GM18868 (cell line): ENCODE data around the gene CELSR1.
"Not testable (repeated sequence)": the region's sequence is repeated elsewhere in the genome, so short reads cannot be mapped to it uniquely, and the experiment has no call there.

Experiments used
- ATAC-seq: cut with Tn5 transposase; IDR thresholded peaks from one replicate; pipeline ENCODE4 v1.9.1; 2021; ENCODE audit warnings: mild to moderate bottlenecking, moderate library complexity; ENCODE audit not compliant: unreplicated experiment

Gene CELSR1

GRCh38 chr22:46533070-46533833 is 4.2 kb downstream of the CELSR1 start:
- ATAC-seq: no peak

GRCh38 chr22:46532416-46532815 is 5.0 kb downstream of the CELSR1 start:
- ATAC-seq: no peak

DNA sequence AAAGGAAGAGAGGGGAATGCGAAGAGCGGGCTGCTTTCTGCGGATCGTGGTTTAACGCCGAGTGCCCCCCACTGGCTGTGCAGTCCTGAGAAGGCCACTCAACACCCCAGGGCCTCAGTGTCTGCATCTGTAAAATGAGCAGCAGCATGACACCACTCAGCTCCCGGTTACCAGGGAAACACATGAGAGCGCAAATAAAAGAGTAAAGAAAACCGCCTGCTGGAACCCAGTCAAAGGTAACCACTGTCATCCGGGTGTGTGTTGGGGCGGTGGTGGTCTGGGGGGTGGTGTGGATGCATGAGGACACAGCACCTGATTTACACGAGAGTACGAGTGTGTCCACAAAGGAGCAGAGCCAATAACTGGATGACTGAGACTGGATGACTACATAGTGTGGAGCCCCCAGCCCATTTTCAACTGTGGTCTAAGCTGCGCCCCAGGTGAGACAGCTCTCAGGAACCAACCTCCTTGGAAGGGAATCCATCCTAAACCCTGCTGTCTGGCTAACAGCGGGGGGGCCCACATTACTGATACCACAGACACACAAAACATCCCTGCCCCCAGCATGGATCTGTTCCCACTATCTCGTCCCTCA is 5.7 kb downstream of the CELSR1 start:
- ATAC-seq: no peak

- no peak for ATAC-seq
These were observed 9.3 kb downstream of the CELSR1 start for GRCh38 chr22:46528121-46528610.

GRCh38 chr22:46526244-46526839 is 11.1 kb downstream of the CELSR1 start:
- ATAC-seq: no peak

DNA sequence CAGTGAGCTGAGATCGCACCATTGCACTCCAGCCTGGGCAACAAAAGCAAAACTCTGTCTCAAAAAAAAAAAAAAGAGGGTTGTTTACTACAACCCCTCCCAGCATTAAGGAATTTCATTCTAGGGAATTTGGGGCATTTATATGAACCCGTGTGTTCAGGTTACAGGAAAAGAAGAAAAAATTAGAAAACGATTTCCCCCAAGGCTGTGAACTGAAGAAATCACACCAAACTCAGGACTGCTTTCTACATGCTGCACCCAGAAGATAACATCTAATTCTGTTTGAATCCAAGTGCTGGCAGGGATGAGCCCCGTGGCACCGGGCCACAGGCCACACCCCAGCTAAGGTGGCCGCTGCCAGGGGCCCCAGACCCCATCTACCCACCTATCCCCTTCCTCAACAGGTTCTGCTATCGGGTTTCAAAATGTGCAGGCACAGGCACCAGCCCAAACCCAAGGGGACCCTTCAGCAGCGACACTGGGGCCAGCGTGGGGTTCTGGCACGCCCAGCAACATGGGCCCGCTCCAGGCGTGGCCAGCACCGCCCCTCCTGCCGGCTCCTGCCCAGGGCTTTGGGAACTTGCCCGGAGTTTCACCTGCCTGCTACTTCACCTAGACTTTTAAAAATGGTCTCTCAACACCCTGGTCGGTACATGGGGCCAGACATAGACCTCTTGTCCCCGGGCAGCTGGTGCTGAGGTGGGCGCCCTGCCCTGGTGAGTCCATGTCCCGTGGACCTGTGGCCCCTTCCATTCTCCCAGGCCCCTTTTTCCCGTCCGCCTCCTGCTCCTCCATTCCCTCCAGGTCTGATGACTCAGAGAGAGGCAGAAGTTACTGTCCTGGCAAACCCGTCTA is 11.8 kb downstream of the CELSR1 start:
- no peak for ATAC-seq

DNA sequence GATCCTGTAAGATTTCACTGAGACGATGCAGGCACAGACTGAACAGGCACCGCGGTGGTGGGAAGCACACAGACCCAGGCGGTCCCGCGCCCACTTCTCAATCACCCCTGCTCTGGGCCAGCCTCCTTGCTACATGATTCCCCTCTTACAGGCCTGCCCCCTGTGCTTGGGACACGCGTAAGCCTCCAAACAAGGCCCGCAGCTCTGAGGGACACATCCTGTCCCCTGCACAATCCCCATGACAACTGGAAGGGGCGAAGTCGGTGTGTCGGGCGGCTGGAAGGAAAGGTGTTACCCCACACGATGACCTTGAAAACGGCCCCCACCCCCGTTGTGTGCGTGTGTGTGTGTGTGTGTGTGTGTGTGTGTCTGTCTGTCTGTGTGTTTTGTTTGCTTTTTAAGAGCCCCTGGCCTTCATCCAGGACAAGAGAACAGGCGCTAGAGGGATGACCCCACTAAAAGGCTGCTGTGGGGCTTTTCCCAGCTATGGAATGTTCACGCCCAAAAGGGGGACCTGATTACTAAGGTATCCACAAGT is 13.1 kb downstream of the CELSR1 start:
- no peak for ATAC-seq

DNA sequence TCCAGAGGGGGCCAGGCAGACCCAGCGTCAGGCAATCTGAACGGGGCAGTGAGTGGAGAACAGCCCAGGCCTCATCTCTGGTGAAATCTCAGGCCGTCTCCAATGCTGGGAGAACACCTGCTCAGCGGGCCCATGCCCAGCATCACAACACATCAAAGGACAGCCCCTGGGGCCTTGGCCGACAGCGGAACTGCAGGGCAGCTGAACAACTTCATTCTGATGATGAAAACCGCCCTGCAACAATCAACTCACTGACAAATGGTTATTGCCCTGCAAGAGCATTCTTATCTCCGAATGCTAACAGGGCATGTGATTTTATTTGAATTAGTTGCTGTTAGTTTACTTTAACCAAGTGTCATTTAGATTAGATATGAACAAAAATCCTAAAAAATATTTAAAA is 14.6 kb downstream of the CELSR1 start:
- ATAC-seq: no peak

- ATAC-seq: no peak
These were observed 15.4 kb downstream of the CELSR1 start for GRCh38 chr22:46521994-46522393.

- no peak for ATAC-seq
These were observed 16.5 kb downstream of the CELSR1 start for GRCh38 chr22:46520880-46521279.

- ATAC-seq: no peak
These were observed 18.0 kb downstream of the CELSR1 start for GRCh38 chr22:46519377-46519776.

- no peak for ATAC-seq
These were observed 18.7 kb downstream of the CELSR1 start for GRCh38 chr22:46518542-46519325.

DNA sequence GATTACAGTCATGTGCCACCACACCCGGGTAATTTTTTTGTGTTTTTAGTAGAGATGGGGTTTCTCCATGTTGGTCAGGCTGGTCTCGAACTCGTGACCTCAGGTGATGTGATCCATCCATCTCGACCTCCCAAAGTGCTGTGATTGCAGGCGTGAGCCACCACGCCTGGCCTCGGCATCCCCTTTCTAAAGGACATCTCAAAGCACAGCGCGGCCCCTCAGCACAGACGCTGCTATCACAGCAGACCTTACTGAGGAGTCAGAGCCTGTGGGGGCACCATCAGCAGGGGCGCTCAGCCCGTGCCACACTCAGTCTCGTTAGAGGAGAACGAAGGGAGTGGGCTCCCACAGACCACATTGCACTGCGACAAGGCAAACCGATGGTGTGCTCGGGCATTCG is 19.4 kb downstream of the CELSR1 start:
- ATAC-seq: no peak

GRCh38 chr22:46517255-46517761 is 20.1 kb downstream of the CELSR1 start:
- no peak for ATAC-seq

- no peak for ATAC-seq
These were observed 20.8 kb downstream of the CELSR1 start for GRCh38 chr22:46516638-46517037.

DNA sequence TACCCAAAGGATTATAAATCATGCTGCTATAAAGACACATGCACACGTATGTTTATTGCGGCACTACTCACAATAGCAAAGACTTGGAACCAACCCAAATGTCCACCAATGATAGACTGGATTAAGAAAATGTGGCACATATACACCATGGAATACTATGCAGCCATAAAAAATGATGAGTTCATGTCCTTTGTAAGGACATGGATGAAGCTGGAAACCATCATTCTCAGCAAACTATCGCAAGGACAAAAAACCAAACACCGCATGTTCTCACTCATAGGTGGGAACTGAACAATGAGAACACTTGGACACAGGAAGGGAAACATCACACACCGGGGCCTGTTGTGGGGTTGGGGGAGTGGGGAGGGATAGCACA is 21.3 kb downstream of the CELSR1 start:
- ATAC-seq: not testable (repeated sequence)

DNA sequence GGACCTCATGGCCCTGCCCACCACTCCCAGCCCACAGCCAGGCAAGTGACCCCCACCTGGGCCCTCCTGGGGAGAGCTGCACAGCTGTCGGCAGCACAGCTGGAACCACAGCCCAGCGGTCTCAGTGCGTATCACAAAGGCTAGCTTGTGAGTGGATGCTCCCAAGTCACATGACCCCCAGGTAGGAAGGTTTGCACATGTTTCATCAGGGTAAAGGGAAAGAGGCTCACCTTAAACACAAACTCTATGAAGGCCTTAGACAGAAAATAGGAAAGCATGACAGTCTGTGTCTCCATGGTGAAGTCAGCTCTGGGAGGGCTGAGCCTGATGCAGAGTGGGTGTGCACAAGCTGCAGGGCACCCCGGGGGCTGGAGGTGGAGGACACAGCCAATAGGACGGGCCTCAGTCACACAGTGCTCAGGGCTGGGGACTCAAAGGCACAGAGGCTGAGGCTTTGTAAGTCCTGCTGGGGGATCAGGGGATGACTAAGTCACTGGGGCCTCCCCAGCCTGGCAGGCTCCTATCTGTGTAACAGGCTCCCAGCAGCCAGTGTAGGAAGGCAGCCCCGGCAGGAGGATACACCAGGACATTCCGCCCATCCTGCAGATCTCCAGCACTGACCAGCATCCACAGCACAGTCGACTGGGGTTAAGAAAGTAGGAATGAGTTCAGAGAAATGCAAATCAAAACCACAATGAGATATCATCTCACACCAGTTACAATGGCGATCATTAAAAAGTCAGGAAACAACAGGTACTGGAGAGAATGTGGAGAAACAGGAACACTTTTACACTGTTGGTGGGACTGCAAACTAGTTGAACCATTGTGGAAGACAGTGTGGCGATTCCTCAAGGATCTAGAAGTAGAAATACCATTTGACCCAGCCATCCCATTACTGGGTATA is 22.0 kb downstream of the CELSR1 start:
- ATAC-seq: no peak

- ATAC-seq: no peak
These were observed 22.7 kb downstream of the CELSR1 start for GRCh38 chr22:46514592-46515207.
